GM13976 (cell line): ENCODE measurements around the gene NCF1.
"Not testable (repeated sequence)": the region's sequence is repeated elsewhere in the genome, so short reads cannot be mapped to it uniquely, and the experiment has no call there.

ENCODE experiments used
- DNase-seq: peaks from one replicate; pipeline ENCODE4 v3.0.0; 2012; ENCODE audit warnings: low spot score
- CTCF ChIP-seq: IDR thresholded peaks from 2 replicates; pipeline ENCODE4 v1.5.1; 2012; ENCODE audit warnings: borderline replicate concordance, mild to moderate bottlenecking; ENCODE audit not compliant: insufficient read depth; ENCODE audit errors: extremely low read depth, missing control alignments, control extremely low read depth
- in situ Hi-C: fragments of 300-500 bp; cut with MboI; formaldehyde crosslinking; loops from one replicate; pipeline ENCODE4 v1.12.0; 2022; ENCODE audit warnings: low sequenced_read_pairs, mixed read lengths, inconsistent platforms; ENCODE audit not compliant: unreplicated experiment

Gene NCF1

GRCh38 chr7:74773760-74774750 lies at the start of gene NCF1:
TSS of gene NCF1 (plus strand) at chr7:74774011. CDS start at chr7:74774032, 21 bp downstream.
- in situ Hi-C loops = not testable (repeated sequence)

GRCh38 chr7:74725840-74726239 lies 48.0 kb upstream of the NCF1 start:
- in situ Hi-C loops = no loop called here
- DNase-seq = no peak
- no peak for TF ChIP-seq CTCF

More at GRCh38 chr7:74773760-74774750, at the start of gene NCF1:
- DNase-seq = not testable (repeated sequence)

- no peak for DNase-seq
- TF ChIP-seq CTCF = no peak
- in situ Hi-C loops = no loop called here
Measured at GRCh38 chr7:74726309-74727101, 47.3 kb upstream of the NCF1 start.

- in situ Hi-C loops, DNase-seq: not testable (repeated sequence)
Measured at GRCh38 chr7:74728686-74729085, 45.1 kb upstream of the NCF1 start.

- DNase-seq, in situ Hi-C loops: not testable (repeated sequence)
Measured at GRCh38 chr7:74730186-74730585, 43.6 kb upstream of the NCF1 start.

GRCh38 chr7:74739974-74740703 lies 33.7 kb upstream of the NCF1 start:
- in situ Hi-C loops = not testable (repeated sequence)

GRCh38 chr7:74743936-74744557 lies 29.8 kb upstream of the NCF1 start:
- DNase-seq, in situ Hi-C loops: not testable (repeated sequence)

More at GRCh38 chr7:74739974-74740703, 33.7 kb upstream of the NCF1 start:
- not testable (repeated sequence) for DNase-seq

GRCh38 chr7:74753921-74754482 lies 19.8 kb upstream of the NCF1 start:
- in situ Hi-C loops, DNase-seq: not testable (repeated sequence)

GRCh38 chr7:74756673-74757072 lies 17.1 kb upstream of the NCF1 start:
- in situ Hi-C loops, DNase-seq: not testable (repeated sequence)

- in situ Hi-C loops, DNase-seq: not testable (repeated sequence)
Measured at GRCh38 chr7:74758268-74758667, 15.5 kb upstream of the NCF1 start.

GRCh38 chr7:74758982-74759381 lies 14.8 kb upstream of the NCF1 start:
- in situ Hi-C loops = not testable (repeated sequence)

GRCh38 chr7:74765205-74765918 lies 8.4 kb upstream of the NCF1 start:
- in situ Hi-C loops, DNase-seq: not testable (repeated sequence)

More at GRCh38 chr7:74758982-74759381, 14.8 kb upstream of the NCF1 start:
- not testable (repeated sequence) for DNase-seq

- in situ Hi-C loops, DNase-seq: not testable (repeated sequence)
Measured at GRCh38 chr7:74766509-74766908, 7.3 kb upstream of the NCF1 start.

GRCh38 chr7:74766991-74767390 lies 6.8 kb upstream of the NCF1 start:
- in situ Hi-C loops, DNase-seq: not testable (repeated sequence)
